ENCODE results near the gene TMEM129.

TMEM129 gene

GRCh38 chr4:1726146-1726934 is 5.2 kb upstream of the TMEM129 start:
- H3K4me3 ChIP-seq (ENCODE audit: low read depth, low read length): no peak overlapping the region
- peak; percentile 27 for DNase-seq (ENCODE audit: low read depth)

DNA sequence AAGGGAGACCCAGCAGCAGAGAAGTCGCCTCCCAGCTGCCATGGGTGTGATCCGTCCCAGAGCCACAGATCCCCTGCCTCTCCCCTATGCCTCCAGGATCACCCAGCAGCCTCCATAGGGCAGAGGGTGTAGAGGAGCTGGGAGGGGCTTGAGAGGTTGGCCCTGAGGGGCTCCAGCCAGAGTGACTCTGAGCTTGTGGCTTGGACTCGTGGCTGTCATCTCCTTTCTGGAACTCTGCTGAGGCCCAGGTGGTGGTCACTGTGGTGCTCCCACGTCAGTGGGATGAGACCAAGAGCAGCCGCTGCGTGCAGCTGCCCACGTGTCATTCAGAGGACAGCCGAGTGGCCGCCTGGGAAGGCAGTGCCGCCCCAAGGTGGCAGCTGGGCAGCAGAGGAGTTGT is 4.4 kb upstream of the TMEM129 start:
- H3K4me3 ChIP-seq (ENCODE audit: low read depth, low read length): no peak overlapping the region
- DNase-seq (ENCODE audit: low read depth): no peak

DNA sequence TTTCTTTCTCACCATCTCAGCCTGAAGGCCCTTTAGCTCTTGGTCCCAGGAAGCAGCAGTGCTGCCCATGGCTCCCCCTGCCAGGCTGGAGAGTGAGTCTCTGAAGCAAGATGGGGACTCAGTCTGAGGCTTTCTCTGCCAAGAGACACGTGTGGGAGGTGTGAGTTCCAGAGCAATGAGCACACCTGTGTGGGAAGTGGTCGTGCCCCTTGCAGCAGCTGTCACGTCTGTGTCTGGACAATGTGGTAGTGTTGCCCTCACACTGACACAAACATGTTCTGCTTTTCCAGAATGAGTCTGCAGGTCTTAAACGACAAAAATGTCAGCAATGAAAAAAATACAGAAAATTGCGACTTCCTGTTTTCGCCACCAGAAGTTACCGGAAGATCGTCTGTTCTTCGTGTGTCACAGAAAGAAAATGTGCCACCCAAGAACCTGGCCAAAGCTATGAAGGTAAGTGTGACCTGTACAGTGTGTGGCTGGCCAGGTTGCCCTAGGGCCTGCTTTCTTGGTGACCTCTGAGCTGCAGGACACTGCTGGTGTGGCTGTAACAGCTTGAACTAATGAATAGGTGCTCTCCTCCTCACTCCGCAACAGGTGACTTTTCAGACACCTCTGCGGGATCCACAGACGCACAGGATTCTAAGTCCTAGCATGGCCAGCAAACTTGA is 2.1 kb upstream of the TMEM129 start:
- DNase-seq (ENCODE audit: low read depth): no peak
- no peak overlapping the region for H3K4me3 ChIP-seq (ENCODE audit: low read depth, low read length)

GRCh38 chr4:1722551-1723118 is 1.5 kb upstream of the TMEM129 start:
- H3K4me3 ChIP-seq (ENCODE audit: low read depth, low read length): peak overlapping the region; percentile 76
- no peak for DNase-seq (ENCODE audit: low read depth)

DNA sequence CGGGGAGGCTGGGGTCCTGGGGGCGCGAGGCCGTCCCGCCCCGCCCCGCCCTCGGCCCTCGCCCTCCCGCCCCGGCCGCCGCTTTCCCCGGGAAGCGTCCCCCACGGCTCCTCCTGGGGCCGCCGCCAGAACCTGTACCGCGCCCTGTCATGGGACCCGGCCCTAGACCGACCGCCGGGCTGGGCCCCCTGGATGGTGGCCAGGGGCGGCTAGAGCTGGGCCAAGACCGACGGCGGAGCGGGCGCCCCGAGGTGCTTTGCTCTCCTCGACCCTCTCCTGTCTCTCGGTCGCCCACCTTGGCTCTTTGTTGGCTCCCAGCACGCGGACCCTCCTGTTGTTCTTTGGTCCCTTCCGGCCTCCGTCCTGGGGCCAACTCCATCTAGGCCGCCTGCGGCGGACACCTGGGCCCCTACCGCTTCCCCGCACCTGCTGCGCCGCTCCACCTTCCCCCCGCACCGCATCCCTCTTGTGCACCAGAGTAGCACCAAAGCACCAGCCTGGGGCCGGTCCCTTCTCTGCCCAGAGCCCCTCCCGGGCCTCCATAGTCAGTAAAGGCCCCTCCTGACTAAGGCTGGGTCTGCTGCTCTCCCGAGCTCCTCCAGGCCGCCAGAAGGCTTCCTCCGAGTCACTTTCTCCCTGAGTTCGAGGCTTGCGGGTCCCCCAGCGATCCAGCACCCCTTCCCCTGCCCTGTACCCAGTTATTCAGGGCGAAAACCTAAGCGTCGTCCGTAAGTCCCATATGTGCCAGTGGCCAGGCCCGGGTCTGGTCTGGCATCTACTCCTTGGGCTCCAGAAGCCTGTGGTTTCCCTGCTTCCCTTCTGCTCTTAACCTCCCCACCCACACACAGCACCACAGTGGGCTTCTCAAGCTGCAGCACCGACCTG is 785 bp upstream of the TMEM129 start:
- H3K4me3 ChIP-seq (ENCODE audit: low read depth, low read length): peak overlapping the region; percentile 76
- DNase-seq (ENCODE audit: low read depth): no peak

GRCh38 chr4:1720163-1720983 is 750 bp downstream of the TMEM129 start:
- peak overlapping the region; percentile 76 for H3K4me3 ChIP-seq (ENCODE audit: low read depth, low read length)
- no peak for DNase-seq (ENCODE audit: low read depth)

- no peak overlapping the region for H3K4me3 ChIP-seq (ENCODE audit: low read depth, low read length)
- no peak for DNase-seq (ENCODE audit: low read depth)
Measured at GRCh38 chr4:1718095-1718850, 2.9 kb downstream of the TMEM129 start.

DNA sequence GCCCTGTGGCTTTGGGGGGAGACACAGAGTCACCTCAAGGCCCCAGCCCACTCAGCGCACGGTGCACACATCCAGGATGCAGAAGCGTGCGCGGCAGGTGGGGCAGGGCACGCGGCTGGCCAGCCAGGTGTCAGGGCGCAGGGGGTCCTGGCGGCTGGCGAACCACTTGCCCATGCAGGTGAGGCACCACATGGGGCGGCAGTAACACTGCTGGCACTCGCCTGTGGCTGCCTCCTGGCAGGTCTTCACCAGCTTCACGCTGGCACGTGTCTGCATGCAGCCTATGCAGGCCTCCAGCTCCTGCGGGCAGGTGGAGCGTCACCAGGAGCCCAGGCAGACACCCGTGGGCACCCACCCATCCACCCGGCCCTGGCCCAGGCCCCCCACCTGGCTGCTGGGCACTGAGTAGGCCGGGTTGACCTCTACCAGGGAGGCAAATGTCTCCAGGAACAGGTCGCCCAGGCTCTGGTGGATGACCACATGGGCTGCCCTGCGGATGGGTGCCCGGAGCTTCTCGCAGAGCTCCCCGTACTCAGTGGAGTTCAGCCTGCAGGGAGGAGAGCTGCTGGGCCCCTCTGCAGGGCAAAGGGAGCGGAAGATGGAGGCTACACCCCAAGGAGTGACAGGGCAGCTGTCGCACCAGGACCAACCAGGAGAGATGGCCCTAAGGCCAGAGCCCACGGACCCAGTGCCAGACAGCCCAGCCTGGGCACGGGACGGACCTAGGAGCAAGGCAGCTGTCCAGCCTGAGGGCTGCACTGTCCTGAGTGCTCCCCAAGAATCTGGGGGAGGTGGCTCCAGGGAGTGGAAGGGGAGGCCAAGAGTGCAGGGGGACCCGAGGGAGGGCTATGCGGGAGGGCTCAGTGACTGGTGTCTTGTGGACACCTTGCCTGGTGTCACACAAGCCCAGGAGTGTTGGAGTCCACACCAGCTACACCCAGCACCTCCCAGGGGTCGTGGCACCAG is 3.7 kb downstream of the TMEM129 start:
- no peak for DNase-seq (ENCODE audit: low read depth)
- no peak overlapping the region for H3K4me3 ChIP-seq (ENCODE audit: low read depth, low read length)

DNA sequence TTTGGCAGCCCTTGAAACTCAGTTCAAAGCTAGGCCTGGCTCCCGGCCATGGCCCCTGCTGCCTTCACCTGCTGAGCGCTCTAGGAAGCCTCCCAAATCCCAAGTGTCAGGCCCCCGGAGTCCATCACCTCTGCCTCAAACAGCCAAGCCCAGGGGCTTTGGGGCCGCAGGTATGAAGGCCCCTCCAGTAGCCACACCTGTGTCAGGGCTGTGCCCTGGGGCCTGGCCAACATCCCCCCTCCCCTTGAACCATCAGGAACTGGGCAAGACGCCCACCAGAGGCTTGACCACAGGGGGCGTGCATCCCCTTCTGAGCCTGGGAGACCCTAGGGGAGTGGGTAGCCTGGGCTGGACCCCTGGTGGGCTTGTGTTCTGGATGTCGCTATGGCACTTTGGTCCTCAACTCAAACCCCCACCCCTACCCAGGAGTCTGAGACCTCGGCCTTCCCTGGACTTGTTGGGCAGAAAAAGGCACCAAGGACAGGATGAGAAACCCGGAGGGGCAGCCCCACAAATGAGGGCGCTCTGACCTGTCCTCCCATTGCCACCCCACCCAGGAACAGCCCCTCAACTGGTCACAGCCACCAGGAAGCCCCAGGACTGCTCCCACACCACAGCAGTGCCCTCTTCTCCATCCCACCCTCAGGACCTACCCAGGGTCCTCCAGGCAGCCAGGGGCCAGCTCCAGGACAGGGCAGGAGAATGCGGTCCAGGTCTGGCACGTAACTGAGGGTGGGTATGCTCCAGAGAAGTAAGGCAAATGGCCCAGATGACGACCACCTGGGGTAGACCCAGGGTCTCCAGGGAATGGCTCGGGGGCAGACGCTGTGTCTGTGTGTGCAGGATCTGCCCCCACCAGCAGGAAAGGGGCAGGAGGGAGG is 4.8 kb downstream of the TMEM129 start:
- H3K4me3 ChIP-seq (ENCODE audit: low read depth, low read length): no peak overlapping the region
- DNase-seq (ENCODE audit: low read depth): no peak

- H3K4me3 ChIP-seq (ENCODE audit: low read depth, low read length): no peak overlapping the region
- DNase-seq (ENCODE audit: low read depth): no peak
Measured at GRCh38 chr4:1715002-1715758, 5.9 kb downstream of the TMEM129 start.

GRCh38 chr4:1714303-1715001 is 6.7 kb downstream of the TMEM129 start:
- no peak overlapping the region for H3K4me3 ChIP-seq (ENCODE audit: low read depth, low read length)

DNA sequence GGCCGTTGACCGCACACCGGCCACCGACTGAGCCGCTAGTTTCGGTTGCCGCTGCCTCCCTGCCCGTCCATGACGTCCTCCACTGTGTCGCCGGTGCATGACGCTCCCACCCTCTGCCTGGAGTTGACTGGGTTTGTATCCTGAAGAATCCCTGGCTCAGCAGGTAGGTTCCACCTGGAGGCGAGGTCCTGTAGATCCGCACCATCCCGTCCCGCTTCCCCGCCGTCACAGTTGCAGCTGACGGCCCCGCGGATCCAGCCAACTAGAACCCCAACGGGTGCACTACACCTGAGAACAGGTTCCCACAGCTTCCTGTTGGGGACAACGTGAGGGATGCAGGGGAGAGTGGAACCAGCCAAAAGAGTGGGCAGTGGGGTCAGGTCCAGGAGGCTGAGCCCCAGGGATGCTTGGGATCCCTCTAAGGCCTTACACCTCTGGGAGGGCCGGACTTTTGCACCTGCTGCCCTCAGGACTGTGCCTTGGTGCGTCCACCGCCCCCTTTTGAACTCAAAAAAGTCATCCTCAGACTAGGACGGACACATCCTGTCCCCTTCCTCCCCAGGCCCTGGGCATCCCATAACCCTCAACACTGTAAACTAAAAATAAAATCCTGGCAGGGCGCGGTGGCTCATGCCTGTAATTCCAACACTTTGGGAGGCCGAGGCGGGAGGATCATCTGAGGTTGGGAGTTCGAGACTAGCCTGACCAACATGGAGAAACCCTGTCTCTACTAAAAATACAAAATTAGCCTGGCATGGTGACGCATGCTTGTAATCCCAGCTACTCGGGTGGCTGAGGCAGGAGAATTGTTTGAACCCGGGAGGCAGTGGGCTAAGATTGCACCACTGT is 7.9 kb downstream of the TMEM129 start:
- H3K4me3 ChIP-seq (ENCODE audit: low read depth, low read length): peak overlapping the region; percentile 77

More at GRCh38 chr4:1714303-1715001, 6.7 kb downstream of the TMEM129 start:
- no peak for DNase-seq (ENCODE audit: low read depth)

GRCh38 chr4:1712216-1713002 is 8.7 kb downstream of the TMEM129 start, which contains the start of gene SLBP:
SLBP (minus strand) TSS chr4:1712319; CDS start chr4:1712188, 131 bp downstream.
- peak within 1 kb of the TSS; percentile 77 for H3K4me3 ChIP-seq (ENCODE audit: low read depth, low read length)
- peak; percentile 73 for DNase-seq (ENCODE audit: low read depth)

More for the DNA sequence above, 7.9 kb downstream of the TMEM129 start:
- DNase-seq (ENCODE audit: low read depth): no peak

All from skeletal muscle cell (primary cell).